K562 (cell line): ENCODE data around the gene TMED6. TPM values are rescaled to one million over a fixed set of nuclear protein-coding genes. Genes with fewer than 3 reads are reported as not detected.

Source experiments
- CBX2 ChIP-seq: fragments of 200-600 bp; sonication (generic); IDR thresholded peaks from one replicate; pipeline ENCODE4 v1.6.1; 2012; ENCODE audit warnings: mild to moderate bottlenecking, low read length, inconsistent platforms; ENCODE audit not compliant: insufficient read depth, poor library complexity, severe bottlenecking
- CTCFL ChIP-seq: IDR thresholded peaks from 2 replicates; pipeline ENCODE4 v1.6.1; 2011; ENCODE audit warnings: borderline replicate concordance, low read depth, mild to moderate bottlenecking, moderate library complexity, low read length; ENCODE audit not compliant: insufficient read depth, poor library complexity, severe bottlenecking
- ELK1 ChIP-seq: sonication (generic); formaldehyde crosslinking; IDR thresholded peaks from 2 replicates; pipeline ENCODE4 v1.8.1; 2022; ENCODE audit warnings: missing genetic modification reagents
- HNRNPK ChIP-seq: fragments of 200-400 bp; formaldehyde crosslinking; IDR thresholded peaks from one replicate; pipeline ENCODE4 v1.6.1; 2018; ENCODE audit warnings: mild to moderate bottlenecking, low read depth, low read length; ENCODE audit not compliant: poor library complexity, severe bottlenecking
- JUND ChIP-seq, 2 experiments: IDR thresholded peaks; 2 replicates in 1 of 2; 3 replicates in 1 of 2; pipeline ENCODE4 v1.6.1; 2011; ENCODE audit warnings: borderline replicate concordance in 2 of 2, low read depth in 2 of 2, low read length in 2 of 2, improper control_type of control experiment in 1 of 2, missing biosample characterization in 1 of 2, missing genetic modification characterization in 1 of 2, missing genetic modification reagents in 1 of 2
- MEF2D ChIP-seq: conservative IDR thresholded peaks from 2 replicates; pipeline ENCODE4 v1.6.1; 2016; ENCODE audit warnings: low read depth, missing genetic modification characterization, missing compliant biosample characterization
- NR2C1 ChIP-seq, 2 experiments: fragments of 450-650 bp; IDR thresholded peaks; 2 replicates each; pipeline ENCODE4 v1.6.1; 2017; ENCODE audit warnings: mild to moderate bottlenecking in 2 of 2, antibody characterized with exemption in 1 of 2, inconsistent platforms in 1 of 2, missing compliant biosample characterization in 1 of 2, missing genetic modification characterization in 1 of 2
- POLR3G ChIP-seq: IDR thresholded peaks from 2 replicates; pipeline ENCODE4 v1.6.1; 2011; ENCODE audit not compliant: insufficient read length, insufficient replicate concordance; ENCODE audit errors: extremely low read depth
- SMC3 ChIP-seq: conservative IDR thresholded peaks from 2 replicates; pipeline ENCODE4 v1.6.1; 2011; ENCODE audit warnings: low read depth, low read length, improper control_type of control experiment; ENCODE audit not compliant: insufficient read depth
- TCF7 ChIP-seq: sonication (generic); IDR thresholded peaks from 2 replicates; pipeline ENCODE4 v1.6.1; 2016; ENCODE audit warnings: antibody characterized with exemption, borderline replicate concordance
- YY1 ChIP-seq, 3 experiments: IDR thresholded peaks; 2 replicates each; pipeline ENCODE4 v1.6.1; 2011; ENCODE audit warnings: low read length in 2 of 3, mild to moderate bottlenecking in 2 of 3, moderate library complexity in 2 of 3, borderline replicate concordance in 1 of 3, control low read depth in 1 of 3, low read depth in 1 of 3; ENCODE audit not compliant: insufficient read depth in 3 of 3, insufficient replicate concordance in 2 of 3, control insufficient read depth in 1 of 3, insufficient read length in 1 of 3; ENCODE audit errors: extremely low read depth in 1 of 3
- ZNF134 ChIP-seq: fragments of 250-450 bp; sonication (Bioruptor Pico); conservative IDR thresholded peaks from 2 replicates; pipeline ENCODE4 v1.4.0; 2020
- polyA plus RNA-seq, 8 experiments: library from polyadenylated mRNA; depleted of rRNA in 4 of 8; stranded (reverse) in 5 of 8; unstranded in 3 of 8; fragments of >200 nt; fragmentation: Nextera tagmentation in 2 of 8; fragmentation: Illumina TruSeq in 1 of 8; extraction: Ambion mirVana in 2 of 8; extraction: Trizol in 1 of 8; gene quantifications; 2 replicates each; pipeline versions ENCODE4 v1.2.1 to v1.2.3, GENCODE V29; 2011 to 2014; ENCODE audit warnings: inconsistent platforms in 1 of 8, missing spikeins in 1 of 8
- total RNA-seq, 7 experiments: library from RNA; depleted of rRNA in 6 of 7; stranded (reverse); fragments of >200 nt in 6 of 7; fragmentation: Illumina TruSeq in 2 of 7; extraction: Trizol in 2 of 7; gene quantifications; 2 replicates each; pipeline versions ENCODE4 v1.2.1 to v1.2.3, GENCODE V29; 2011 to 2021; ENCODE audit warnings: low replicate concordance in 1 of 7

Gene TMED6
- total and polyA plus RNA-seq, 9 of the 15 experiments (the other 6 are each of a cell fraction or from before 2014, with no cell fraction given) = 0.14 to 0.45 (median 0.25) TPM; not detected in 2

- no peak for TF ChIP-seq NR2C1 (IDR thresholded peaks at IDR 0.05)
- no peak for TF ChIP-seq NR2C1 (tag; IDR thresholded peaks at IDR 0.05)
- TF ChIP-seq YY1 (IDR thresholded peaks at IDR 0.05; ENCODE audit: borderline replicate concordance in 1 of 3, control insufficient read depth in 1 of 3, extremely low read depth in 1 of 3, insufficient read depth in 3 of 3, insufficient read length in 1 of 3, insufficient replicate concordance in 2 of 3, low read depth in 1 of 3, low read length in 2 of 3) = peak; percentile 47 to 92 (median 89)
- no peak for TF ChIP-seq ELK1 (CRISPR knock-in tag)
- TF ChIP-seq JUND (IDR thresholded peaks at IDR 0.05; ENCODE audit: borderline replicate concordance, low read depth, low read length) = peak; percentile 32; the same call in 1 of the 2 replicates
- TF ChIP-seq JUND (tag; IDR thresholded peaks at IDR 0.05; ENCODE audit: borderline replicate concordance, low read depth, low read length) = no peak; the same call in 2 of the 3 replicates
- no peak for TF ChIP-seq SMC3
- TF ChIP-seq CTCFL = no peak
- TF ChIP-seq POLR3G = no peak
- no peak for TF ChIP-seq HNRNPK
- no peak for TF ChIP-seq CBX2
- no peak for TF ChIP-seq TCF7
- TF ChIP-seq ZNF134 (CRISPR knock-in tag) = no peak
- TF ChIP-seq MEF2D (tag) = no peak
Observed at GRCh38 chr16:69330286-69331109, 21.1 kb downstream of the TMED6 start, which contains the start of gene PDF (continued).
